HepG2 (cell line): ENCODE results near the gene CAMK1D.
"Not testable (repeated sequence)": the region's sequence is repeated elsewhere in the genome, so short reads cannot be mapped to it uniquely, and the experiment has no call there.

Source experiments
- CREM ChIP-seq, 2 experiments: sonication (generic) in 1 of 2; formaldehyde crosslinking in 1 of 2; IDR thresholded peaks; 2 replicates each; pipeline versions ENCODE4 v1.4.0 to v1.6.1; 2016 to 2020; ENCODE audit warnings: antibody characterized with exemption in 1 of 2, mild to moderate bottlenecking in 1 of 2, missing genetic modification reagents in 1 of 2
- CTCF ChIP-seq: sonication (generic); formaldehyde crosslinking; IDR thresholded peaks from 2 replicates; pipeline ENCODE4 v1.5.0; 2020; ENCODE audit warnings: mild to moderate bottlenecking, missing genetic modification reagents, moderate library complexity
- ELF1 ChIP-seq: sonication (generic); formaldehyde crosslinking; IDR thresholded peaks from 2 replicates; pipeline ENCODE4 v1.4.0; 2020; ENCODE audit warnings: missing genetic modification reagents
- HNF1B ChIP-seq: sonication (generic); formaldehyde crosslinking; IDR thresholded peaks from 2 replicates; pipeline ENCODE4 v1.5.1; 2020; ENCODE audit warnings: mild to moderate bottlenecking, moderate library complexity, missing genetic modification reagents
- HOXA5 ChIP-seq: sonication (generic); formaldehyde crosslinking; IDR thresholded peaks from 2 replicates; pipeline ENCODE4 v1.4.0; 2020; ENCODE audit warnings: missing genetic modification reagents
- PAXIP1 ChIP-seq: sonication (generic); formaldehyde crosslinking; conservative IDR thresholded peaks from 2 replicates; pipeline ENCODE4 v1.4.0; 2020; ENCODE audit warnings: mild to moderate bottlenecking, missing genetic modification reagents, moderate library complexity
- POLR2A ChIP-seq, 2 experiments: IDR thresholded peaks; 2 replicates each; pipeline ENCODE4 v1.6.1; 2011; ENCODE audit warnings: low read depth in 2 of 2, low read length in 2 of 2, mild to moderate bottlenecking in 1 of 2, moderate library complexity in 1 of 2; ENCODE audit not compliant: insufficient read depth in 1 of 2
- PRDM10 ChIP-seq: sonication (generic); formaldehyde crosslinking; IDR thresholded peaks from 2 replicates; pipeline ENCODE4 v1.4.0; 2020; ENCODE audit warnings: low read depth, missing genetic modification reagents
- TEAD3 ChIP-seq: optimal IDR thresholded peaks from 2 replicates; pipeline ENCODE3; 2016; ENCODE audit warnings: borderline replicate concordance
- ZNF496 ChIP-seq: sonication (generic); formaldehyde crosslinking; IDR thresholded peaks from 2 replicates; pipeline ENCODE4 v1.8.1; 2023; ENCODE audit warnings: mild to moderate bottlenecking, moderate library complexity, missing genetic modification reagents; ENCODE audit not compliant: insufficient replicate concordance
- ZNF572 ChIP-seq: sonication (generic); formaldehyde crosslinking; IDR thresholded peaks from 2 replicates; pipeline ENCODE4 v1.5.1; 2020; ENCODE audit warnings: mild to moderate bottlenecking, missing genetic modification reagents

- not testable (repeated sequence) for TF ChIP-seq ELF1; POLR2A (IDR thresholded peaks at IDR 0.05; ENCODE audit: insufficient read depth in 1 of 2, low read depth in 2 of 2, low read length in 2 of 2); CTCF (CRISPR knock-in tag); HOXA5; ZNF496; ZNF572 (CRISPR knock-in tag); PRDM10 (CRISPR knock-in tag); CREM (IDR thresholded peaks at IDR 0.05); CREM (CRISPR knock-in tag; IDR thresholded peaks at IDR 0.05); HNF1B (CRISPR knock-in tag); TEAD3 (CRISPR knock-in tag); PAXIP1 (CRISPR knock-in tag)
Observed at GRCh38 chr10:12328312-12328711, 21.0 kb upstream of the CAMK1D start.
